ENCODE data around the gene KAT7.

DNA sequence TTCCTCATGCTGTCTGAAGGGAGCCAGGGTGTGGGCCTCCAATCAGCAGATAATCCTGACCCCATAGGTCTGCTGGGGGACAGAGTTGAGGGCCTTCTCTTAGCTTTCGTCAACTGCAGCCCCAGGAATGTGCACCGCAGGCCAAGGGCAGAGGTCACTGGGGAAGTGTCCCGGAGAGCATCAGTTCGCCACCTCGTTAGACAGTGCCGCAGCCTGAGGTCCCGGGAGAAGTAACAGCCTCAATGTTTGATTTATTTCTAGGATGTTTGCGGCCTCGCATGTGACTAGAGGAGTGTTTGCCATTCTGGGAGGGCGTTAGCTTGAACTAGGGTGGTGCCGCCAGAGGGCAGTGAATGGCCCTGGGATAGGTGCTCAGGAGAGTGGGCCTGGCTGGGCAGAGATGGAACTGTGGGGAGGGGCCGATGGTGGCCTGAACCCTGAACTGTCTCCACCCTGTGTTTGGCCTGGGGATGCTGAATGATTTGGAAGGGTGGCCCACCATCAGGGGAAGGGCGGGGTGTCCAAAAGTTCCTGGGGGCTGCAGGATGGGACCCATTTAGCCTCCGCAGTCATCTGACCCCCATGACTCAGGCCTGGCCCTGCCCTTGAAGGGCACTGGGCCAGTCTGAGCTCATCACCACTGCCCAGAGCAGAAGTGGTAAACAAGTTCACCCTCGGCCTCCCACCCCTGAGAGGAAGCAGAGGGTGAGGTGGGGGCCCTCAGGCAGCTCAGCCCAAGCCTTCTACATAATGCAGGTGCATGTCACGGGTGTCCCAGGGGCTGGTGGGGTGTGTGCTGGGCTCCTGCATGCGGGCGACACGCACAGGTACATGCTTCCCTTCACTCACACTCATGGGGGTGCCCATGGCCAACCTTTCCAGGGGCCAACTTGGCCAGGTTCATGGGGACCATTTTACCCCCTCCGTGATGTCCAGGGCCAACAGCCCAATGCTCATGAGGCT, 71.8 kb downstream of the KAT7 start:
- TF ChIP-seq POLR2A (IDR thresholded peaks at IDR 0.05; ENCODE audit: low read length) (no peak), GATA1 (IDR thresholded peaks at IDR 0.05; ENCODE audit: low read depth, low read length) (no peak)

Measured in erythroblast (primary cell).